Neural progenitor cell (in vitro differentiated cells): ENCODE data around the gene PLCH2. TPM values are rescaled to one million over a fixed set of nuclear protein-coding genes. Genes with fewer than 3 reads are reported as not detected.

ENCODE experiments used
- DNase-seq: peaks from one replicate; pipeline ENCODE4 v3.0.0-alpha.2; 2016; ENCODE audit warnings: low spot score
- H2AFZ ChIP-seq: fragments of 200-600 bp; sonication (generic); replicated peaks from 2 replicates; pipeline ENCODE4 v1.6.1; 2016; ENCODE audit warnings: antibody characterized with exemption
- H3F3A ChIP-seq: fragments of 200-600 bp; sonication (generic); 2 replicates; pipeline ENCODE4 v1.6.1; 2016; ENCODE audit warnings: antibody characterized with exemption, low read depth
- H3K27ac ChIP-seq: fragments of 200-600 bp; sonication (generic); 2 replicates; pipeline ENCODE4 v1.5.1; 2016; ENCODE audit warnings: mild to moderate bottlenecking
- H3K27me3 ChIP-seq: fragments of 200-600 bp; sonication (generic); 2 replicates; pipeline ENCODE4 v1.6.1; 2016; ENCODE audit warnings: mild to moderate bottlenecking, moderate library complexity
- H3K36me3 ChIP-seq: fragments of 200-600 bp; sonication (generic); 2 replicates; pipeline ENCODE4 v1.5.1; 2016
- H3K4me1 ChIP-seq: fragments of 200-600 bp; sonication (generic); 2 replicates; pipeline ENCODE4 v1.6.1; 2016; ENCODE audit warnings: mixed run types
- H3K4me2 ChIP-seq: fragments of 200-600 bp; sonication (generic); 2 replicates; pipeline ENCODE4 v1.6.1; 2016
- H3K4me3 ChIP-seq: fragments of 200-600 bp; sonication (generic); 2 replicates; pipeline ENCODE4 v1.5.1; 2016
- H3K79me2 ChIP-seq: fragments of 200-600 bp; sonication (generic); 2 replicates; pipeline ENCODE4 v1.6.1; 2016; ENCODE audit warnings: low read depth
- H3K9ac ChIP-seq: fragments of 200-600 bp; sonication (generic); 2 replicates; pipeline ENCODE4 v1.6.1; 2016
- H3K9me3 ChIP-seq: fragments of 200-600 bp; sonication (generic); 2 replicates; pipeline ENCODE4 v1.5.1; 2016; ENCODE audit warnings: low read depth
- H4K20me1 ChIP-seq: fragments of 200-600 bp; sonication (generic); 2 replicates; pipeline ENCODE4 v1.6.1; 2016; ENCODE audit warnings: low read depth
- H3K27ac Mint-ChIP-seq: 3 replicates; pipeline ENCODE4 v1.8.0; 2021; ENCODE audit warnings: mixed read lengths
- H3K27me3 Mint-ChIP-seq: 2 replicates; pipeline ENCODE4 v1.8.0; 2022; ENCODE audit warnings: low read depth, mild to moderate bottlenecking, inconsistent platforms, moderate library complexity, mixed read lengths; ENCODE audit not compliant: insufficient read depth
- H3K36me3 Mint-ChIP-seq: 3 replicates; pipeline ENCODE4 v1.8.0; 2021; ENCODE audit warnings: mixed read lengths
- H3K4me1 Mint-ChIP-seq: 3 replicates; pipeline ENCODE4 v1.8.0; 2021; ENCODE audit warnings: mixed read lengths
- H3K4me3 Mint-ChIP-seq: 3 replicates; pipeline ENCODE4 v1.8.0; 2021; ENCODE audit warnings: mild to moderate bottlenecking, moderate library complexity, mixed read lengths
- H3K9me3 Mint-ChIP-seq: 3 replicates; pipeline ENCODE4 v1.8.0; 2020; ENCODE audit warnings: mixed read lengths
- EZH2 ChIP-seq: fragments of 200-600 bp; sonication (generic); IDR thresholded peaks from 2 replicates; pipeline ENCODE4 v1.6.1; 2017; ENCODE audit warnings: antibody characterized with exemption, mild to moderate bottlenecking, moderate library complexity
- EZH2phosphoT487 ChIP-seq: fragments of 200-600 bp; sonication (generic); IDR thresholded peaks from 2 replicates; pipeline ENCODE4 v1.6.1; 2017; ENCODE audit warnings: antibody characterized with exemption
- total RNA-seq: library from RNA; depleted of rRNA; stranded (reverse); fragments of >200 nt; gene quantifications from 2 replicates; pipeline ENCODE4 v1.2.3, GENCODE V29; 2015; ENCODE audit warnings: low replicate concordance
- TF ChIP-seq, protein P1 (sequence below): fragments of 200-600 bp; sonication (generic); IDR thresholded peaks from 2 replicates; pipeline ENCODE4 v1.5.1; 2017; ENCODE audit warnings: antibody characterized with exemption, mild to moderate bottlenecking

Gene PLCH2
- total RNA-seq, 1 donor from 2014 or later: 0.54 TPM

DNA sequence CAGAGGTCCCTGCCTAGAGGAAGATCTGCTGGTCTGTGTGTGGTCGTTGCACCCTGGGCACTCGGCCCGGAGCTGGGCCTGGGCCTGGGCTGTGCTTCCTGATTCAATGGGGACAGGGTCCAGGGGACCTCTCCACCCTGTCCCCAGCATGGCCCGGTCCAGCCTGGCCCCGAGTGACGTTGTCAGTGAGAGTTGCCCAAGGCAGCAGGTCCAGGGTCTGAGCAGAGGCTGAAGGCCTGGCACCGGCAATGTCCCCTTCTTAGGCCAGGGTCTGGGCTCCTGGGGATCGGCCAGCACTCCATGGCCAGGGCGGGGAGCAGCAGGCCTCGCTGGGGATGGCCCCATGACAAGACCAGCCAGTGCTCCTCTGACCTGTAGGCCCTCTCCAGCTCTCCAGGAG lies 48.1 kb upstream of the PLCH2 start:
- Histone ChIP-seq H2AFZ (no peak overlapping the region), H3K79me2 (no peaks in the 10 kb centered on the region), H3K27ac (no peak overlapping the region), H3K9ac (no peak overlapping the region), H4K20me1 (no peaks in the 10 kb centered on the region), H3K36me3 (no peaks in the 10 kb centered on the region), H3K4me2 (no peak overlapping the region), H3K4me3 (no peak overlapping the region), H3F3A (no peaks in the 10 kb centered on the region), H3K27me3 (peaks cover 11% of the 10 kb centered on the region), H3K9me3 (no peaks in the 10 kb centered on the region), H3K4me1 (peaks cover 31% of the 10 kb centered on the region)
- TF ChIP-seq, protein P1, sequence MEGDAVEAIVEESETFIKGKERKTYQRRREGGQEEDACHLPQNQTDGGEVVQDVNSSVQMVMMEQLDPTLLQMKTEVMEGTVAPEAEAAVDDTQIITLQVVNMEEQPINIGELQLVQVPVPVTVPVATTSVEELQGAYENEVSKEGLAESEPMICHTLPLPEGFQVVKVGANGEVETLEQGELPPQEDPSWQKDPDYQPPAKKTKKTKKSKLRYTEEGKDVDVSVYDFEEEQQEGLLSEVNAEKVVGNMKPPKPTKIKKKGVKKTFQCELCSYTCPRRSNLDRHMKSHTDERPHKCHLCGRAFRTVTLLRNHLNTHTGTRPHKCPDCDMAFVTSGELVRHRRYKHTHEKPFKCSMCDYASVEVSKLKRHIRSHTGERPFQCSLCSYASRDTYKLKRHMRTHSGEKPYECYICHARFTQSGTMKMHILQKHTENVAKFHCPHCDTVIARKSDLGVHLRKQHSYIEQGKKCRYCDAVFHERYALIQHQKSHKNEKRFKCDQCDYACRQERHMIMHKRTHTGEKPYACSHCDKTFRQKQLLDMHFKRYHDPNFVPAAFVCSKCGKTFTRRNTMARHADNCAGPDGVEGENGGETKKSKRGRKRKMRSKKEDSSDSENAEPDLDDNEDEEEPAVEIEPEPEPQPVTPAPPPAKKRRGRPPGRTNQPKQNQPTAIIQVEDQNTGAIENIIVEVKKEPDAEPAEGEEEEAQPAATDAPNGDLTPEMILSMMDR: no peak
- H3K9me3 Mint-ChIP-seq: peaks cover 6% of the 10 kb centered on the region
- no peak overlapping the region for H3K27ac Mint-ChIP-seq
- H3K27me3 Mint-ChIP-seq: peaks cover 18% of the 10 kb centered on the region
- H3K4me1 Mint-ChIP-seq: peaks cover 28% of the 10 kb centered on the region
- DNase-seq: no peak
- H3K36me3 Mint-ChIP-seq: no peaks in the 10 kb centered on the region
- H3K4me3 Mint-ChIP-seq: no peak overlapping the region

DNA sequence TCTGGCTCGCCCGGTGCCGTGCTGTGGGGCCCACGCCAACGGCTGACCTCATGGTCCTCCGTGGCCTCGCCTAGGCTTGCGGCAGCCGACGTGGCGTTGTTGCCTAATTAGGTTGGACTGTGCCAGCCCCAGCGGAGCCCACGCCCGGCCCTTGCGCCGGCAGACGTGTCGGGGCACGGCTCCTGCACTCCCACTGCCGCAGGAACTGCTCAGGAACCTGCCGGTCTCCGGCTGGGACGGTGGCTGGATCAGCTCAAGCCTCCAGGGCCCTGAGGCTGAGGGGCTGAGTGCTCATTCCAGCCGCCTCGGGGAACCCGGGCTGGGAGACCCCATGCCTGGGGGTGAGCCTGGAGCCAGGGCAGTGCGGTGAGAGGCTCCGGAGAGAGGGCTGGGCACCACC lies 47.6 kb upstream of the PLCH2 start:
- no peak overlapping the region for H3K4me2 ChIP-seq
- peaks cover 11% of the 10 kb centered on the region for H3K27me3 ChIP-seq
- DNase-seq: no peak
- Mint-ChIP-seq H3K36me3 (no peaks in the 10 kb centered on the region), H3K27ac (no peak overlapping the region), H3K9me3 (peaks cover 1% of the 10 kb centered on the region), H3K4me1 (peaks cover 32% of the 10 kb centered on the region), H3K27me3 (peaks cover 16% of the 10 kb centered on the region), H3K4me3 (no peak overlapping the region)
- TF ChIP-seq EZH2phosphoT487 (no peak), EZH2 (no peak)
- TF ChIP-seq, protein P1: no peak
- no peaks in the 10 kb centered on the region for H3F3A ChIP-seq
- H4K20me1 ChIP-seq: no peaks in the 10 kb centered on the region
- no peak overlapping the region for H3K4me3 ChIP-seq
- peaks cover 32% of the 10 kb centered on the region for H3K4me1 ChIP-seq
- H3K27ac ChIP-seq: no peak overlapping the region
- H2AFZ ChIP-seq: no peak overlapping the region
- no peak overlapping the region for H3K9ac ChIP-seq
- H3K79me2 ChIP-seq: no peaks in the 10 kb centered on the region
- H3K36me3 ChIP-seq: no peaks in the 10 kb centered on the region
- no peaks in the 10 kb centered on the region for H3K9me3 ChIP-seq

DNA sequence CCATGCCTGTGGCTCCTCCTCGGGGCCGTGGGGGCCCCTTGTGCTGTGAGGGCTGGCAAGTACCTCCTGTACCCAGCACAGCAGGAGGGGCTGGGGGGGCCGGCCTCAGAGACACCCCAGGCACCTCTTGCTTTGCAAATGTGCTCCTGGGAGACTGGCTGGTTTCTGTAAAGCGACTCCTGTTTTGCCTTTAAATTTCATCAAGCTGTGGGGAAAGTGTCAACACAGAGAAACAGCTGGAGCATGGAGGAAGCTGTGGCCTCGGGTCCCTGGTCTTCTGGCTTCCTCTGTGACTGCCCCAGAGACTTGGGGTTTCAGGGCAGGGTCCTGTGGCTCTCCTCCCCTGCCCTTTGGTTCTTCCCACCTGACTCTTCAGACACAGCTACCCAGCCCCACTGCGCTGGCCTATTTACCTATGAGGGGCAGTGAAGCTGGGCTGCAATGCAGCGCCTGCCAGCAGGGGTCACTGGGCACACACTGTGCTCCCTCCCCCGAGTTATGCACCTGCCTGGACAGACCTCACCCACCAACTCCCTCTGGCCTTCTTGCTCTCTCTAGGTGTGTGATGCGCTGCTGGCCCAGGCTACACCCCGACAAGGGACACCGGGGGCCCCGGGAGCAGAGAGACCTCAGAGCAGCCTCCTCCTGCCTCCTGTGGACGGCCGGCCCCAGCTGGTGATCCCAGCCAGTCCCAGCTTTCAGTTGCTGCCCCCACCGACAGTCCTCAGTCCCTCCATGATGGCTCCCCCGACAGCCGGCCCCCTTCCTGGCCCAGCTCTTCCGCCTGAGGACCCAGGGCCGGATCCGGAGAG lies 46.1 kb upstream of the PLCH2 start:
- Histone ChIP-seq H3K79me2 (no peaks in the 10 kb centered on the region), H3K27me3 (peaks cover 14% of the 10 kb centered on the region), H3K36me3 (no peaks in the 10 kb centered on the region), H2AFZ (no peak overlapping the region), H3K4me3 (no peak overlapping the region), H3K9me3 (no peaks in the 10 kb centered on the region), H3K9ac (no peak overlapping the region), H3F3A (no peaks in the 10 kb centered on the region), H4K20me1 (no peaks in the 10 kb centered on the region), H3K4me1 (peaks cover 32% of the 10 kb centered on the region), H3K4me2 (no peak overlapping the region), H3K27ac (no peak overlapping the region)
- H3K27ac Mint-ChIP-seq: no peak overlapping the region
- no peak for TF ChIP-seq EZH2
- TF ChIP-seq, protein P1: peak; percentile 38
- H3K4me3 Mint-ChIP-seq: peak overlapping the region; percentile 30
- DNase-seq: no peak
- no peaks in the 10 kb centered on the region for H3K36me3 Mint-ChIP-seq
- no peaks in the 10 kb centered on the region for H3K9me3 Mint-ChIP-seq
- H3K4me1 Mint-ChIP-seq: peaks cover 34% of the 10 kb centered on the region
- peaks cover 14% of the 10 kb centered on the region for H3K27me3 Mint-ChIP-seq
